Endothelial cell of umbilical vein (primary cell): Measurements from ENCODE around the gene ST6GALNAC3. TPM values are rescaled to one million over a fixed set of nuclear protein-coding genes. Genes with fewer than 3 reads are reported as not detected.
A peak's percentile ranks its signal among the peaks of the same experiment; 100 is the strongest.

ENCODE experiments used
- BruUV-seq: library from RNA; stranded (reverse); fragments of 400-500 nt; replicated peaks from 2 replicates; lab custom pipeline; 2021; lab: Mats Ljungman, UMichigan
- CTCF ChIA-PET: fragments of 300-600, 350-600 bp; sonication (Branson Sonifier 250); formaldehyde crosslinking; loops from one replicate; lab custom pipeline; 2021; ENCODE audit warnings: antibody characterized with exemption, inconsistent platforms; lab: Charles Lee
- POLR2A ChIA-PET: fragments of 300-600, 350-600 bp; sonication (Branson Sonifier 250); formaldehyde crosslinking; loops from one replicate; lab custom pipeline; 2021; ENCODE audit warnings: antibody characterized with exemption, inconsistent platforms; lab: Charles Lee
- DNase-seq: peaks from one replicate; pipeline ENCODE4 v3.0.0-alpha.2; 2011; ENCODE audit warnings: low read depth, low spot score
- FAIRE-seq: peaks from 2 replicates; lab custom pipeline; 2011; peaks lifted over from hg19 to GRCh38; lab: Jason Lieb, UNC
- H2AFZ ChIP-seq: 2 replicates; pipeline ENCODE4 v1.6.0; 2012; ENCODE audit warnings: low read depth, low read length, control low read depth, inconsistent platforms
- H3K27ac ChIP-seq: 2 replicates; pipeline ENCODE4 v1.5.1; 2011; ENCODE audit warnings: low read depth, mild to moderate bottlenecking, control low read depth, low read length, moderate library complexity; ENCODE audit not compliant: insufficient read depth
- H3K27me3 ChIP-seq, 2 experiments: 2 replicates each; pipeline versions ENCODE4 v1.6.0 to v1.6.1; 2011; ENCODE audit warnings: low read length in 2 of 2, mixed read lengths in 1 of 2; ENCODE audit not compliant: control insufficient read depth in 2 of 2, insufficient read depth in 2 of 2
- H3K36me3 ChIP-seq, 2 experiments: 2 replicates in 1 of 2; 3 replicates in 1 of 2; pipeline ENCODE4 v1.5.1; 2011; ENCODE audit warnings: low read length in 2 of 2, mild to moderate bottlenecking in 1 of 2, moderate library complexity in 1 of 2; ENCODE audit not compliant: control insufficient read depth in 2 of 2, insufficient read depth in 2 of 2; ENCODE audit errors: extremely low read depth in 1 of 2
- H3K4me1 ChIP-seq: 3 replicates; pipeline ENCODE4 v1.5.1; 2011; ENCODE audit warnings: mild to moderate bottlenecking, low read length; ENCODE audit not compliant: control insufficient read depth, insufficient read depth; ENCODE audit errors: extremely low read depth
- H3K4me2 ChIP-seq: 2 replicates; pipeline ENCODE4 v1.6.1; 2011; ENCODE audit warnings: low read length, control low read depth, mixed read lengths; ENCODE audit not compliant: insufficient read depth
- H3K4me3 ChIP-seq, 3 experiments: fragments of 200-600 bp in 1 of 3; sonication (generic), shearing (Covaris generic) in 1 of 3; replicated peaks in 1 of 3; 2 replicates each; pipeline ENCODE4 v1.5.1; 2011 to 2016; ENCODE audit warnings: control low read depth in 3 of 3, low read length in 3 of 3, mild to moderate bottlenecking in 2 of 3, inconsistent platforms in 1 of 3, low read depth in 1 of 3, moderate library complexity in 1 of 3; ENCODE audit not compliant: insufficient read depth in 1 of 3
- H3K79me2 ChIP-seq: 2 replicates; pipeline ENCODE4 v1.6.0; 2012; ENCODE audit warnings: low read length, inconsistent platforms; ENCODE audit not compliant: control insufficient read depth, insufficient read depth
- H3K9ac ChIP-seq: replicated peaks from 2 replicates; pipeline ENCODE3; 2011; ENCODE audit warnings: low read length, control low read depth; ENCODE audit not compliant: insufficient read depth; ENCODE audit errors: extremely low read depth
- H3K9me1 ChIP-seq: replicated peaks from 3 replicates; pipeline ENCODE4 v1.6.0; 2011; ENCODE audit warnings: mild to moderate bottlenecking, low read length; ENCODE audit not compliant: control insufficient read depth, insufficient read depth; ENCODE audit errors: extremely low read depth
- H3K9me3 ChIP-seq: replicated peaks from 2 replicates; pipeline ENCODE4 v1.5.1; 2012; ENCODE audit warnings: low read length, inconsistent platforms; ENCODE audit not compliant: control insufficient read depth, insufficient read depth
- H4K20me1 ChIP-seq: replicated peaks from 2 replicates; pipeline ENCODE3; 2011; ENCODE audit warnings: mild to moderate bottlenecking, low read length; ENCODE audit not compliant: control insufficient read depth, insufficient read depth; ENCODE audit errors: extremely low read depth
- CTCF ChIP-seq, 2 donors: IDR thresholded peaks; 1 replicate in 1 of 2; 2 replicates in 1 of 2; pipeline ENCODE4 v1.5.1; 2011; ENCODE audit warnings: low read length in 2 of 2, mild to moderate bottlenecking in 2 of 2, moderate library complexity in 2 of 2, control low read depth in 1 of 2, inconsistent platforms in 1 of 2, low read depth in 1 of 2; ENCODE audit not compliant: insufficient read depth in 1 of 2; ENCODE audit errors: extremely low read depth in 1 of 2
- EZH2 ChIP-seq: IDR thresholded peaks from 2 replicates; pipeline ENCODE4 v1.6.1; 2012; ENCODE audit warnings: borderline replicate concordance, low read depth, mild to moderate bottlenecking, moderate library complexity, low read length, inconsistent platforms; ENCODE audit not compliant: severe bottlenecking
- FOS ChIP-seq: IDR thresholded peaks from 2 replicates; pipeline ENCODE4 v1.6.1; 2011; ENCODE audit warnings: mild to moderate bottlenecking, low read length, moderate library complexity, borderline replicate concordance; ENCODE audit not compliant: insufficient read depth
- JUN ChIP-seq: IDR thresholded peaks from 2 replicates; pipeline ENCODE4 v1.6.1; 2011; ENCODE audit warnings: borderline replicate concordance, low read depth; ENCODE audit not compliant: insufficient read length, insufficient read depth
- MAX ChIP-seq: IDR thresholded peaks from 2 replicates; pipeline ENCODE4 v1.6.1; 2011; ENCODE audit not compliant: insufficient read depth, insufficient read length
- dilution Hi-C: fragments of 300-500 bp; cut with MboI; formaldehyde crosslinking; loops from one replicate; pipeline ENCODE4 v1.15.0; 2019; ENCODE audit warnings: low sequenced_read_pairs; ENCODE audit not compliant: extremely low pct_ligation_motif_present
- intact Hi-C: fragments of 100-400 bp; cut with micrococcal nuclease; formaldehyde crosslinking; loops from one replicate; pipeline ENCODE4 v1.10.0; 2022
- polyA plus RNA-seq, 4 experiments: library from polyadenylated mRNA; depleted of rRNA in 3 of 4; stranded (reverse) in 3 of 4; unstranded in 1 of 4; fragments of >200 nt; gene quantifications; 2 replicates each; pipeline versions ENCODE4 v1.2.1 to v1.2.3, GENCODE V29; 2011 to 2012; ENCODE audit warnings: missing spikeins in 1 of 4
- total RNA-seq: library from RNA; stranded (reverse); gene quantifications from 2 replicates; pipeline ENCODE4 v1.2.3, GENCODE V29; 2021

The ST6GALNAC3 gene
- total and polyA plus RNA-seq, 2 donors (not counting 3 experiments of a cell fraction or from before 2014, with no cell fraction given): 7.6 to 48.3 TPM

DNA sequence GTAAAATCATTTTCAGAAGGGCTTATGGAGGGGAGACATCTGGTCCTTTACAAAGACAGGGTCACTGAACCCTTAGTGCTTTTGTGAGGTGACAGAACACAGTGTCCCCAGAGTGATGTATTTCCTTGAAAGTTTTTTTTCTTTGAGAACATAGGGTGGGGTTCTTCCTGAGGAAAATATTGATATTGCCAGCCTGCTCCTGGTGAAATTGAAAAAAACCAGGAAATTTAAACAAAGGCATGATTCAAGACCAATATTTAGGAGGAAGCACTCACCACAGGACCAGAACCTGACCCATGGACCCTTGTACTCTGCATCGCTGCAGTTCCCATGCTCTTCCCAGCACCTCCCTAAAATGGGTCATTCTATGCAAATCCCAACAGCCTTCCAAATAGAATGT, 63.7 kb downstream of the ST6GALNAC3 start:
- intact Hi-C loops: no loop called here
- Histone ChIP-seq H3K27me3 (no peaks in the 10 kb centered on the region), H2AFZ (no peak overlapping the region), H3K9me1 (no peaks in the 10 kb centered on the region), H3K9me3 (no peaks in the 10 kb centered on the region), H3K4me1 (peaks cover 10% of the 10 kb centered on the region), H3K36me3 (no peaks in the 10 kb centered on the region), H4K20me1 (no peaks in the 10 kb centered on the region), H3K79me2 (no peaks in the 10 kb centered on the region), H3K27ac (no peak overlapping the region), H3K4me3 (no peak overlapping the region), H3K9ac (no peak overlapping the region), H3K4me2 (peak overlapping the region; percentile 56)
- ChIA-PET POLR2A (no interaction called here), CTCF (interaction anchor here (1.0 to 2.2 kb wide), 3 partner anchors 16 to 223 kb away, joined by 3 to 6 read pairs (median 6); no protein-coding TSS in a partner anchor)
- FAIRE-seq: peak; percentile 52
- dilution Hi-C loops: no loop called here
- no peak for TF ChIP-seq FOS
- no peak for TF ChIP-seq MAX
- TF ChIP-seq EZH2: no peak
- TF ChIP-seq JUN: no peak
- peak; percentile 52 for DNase-seq
- no TSS peak for BruUV-seq

GRCh38 chr1:76140227-76140626, 65.7 kb downstream of the ST6GALNAC3 start:
- no peaks in the 10 kb centered on the region for H3K9me1 ChIP-seq
- intact Hi-C loops: loop anchor here (2.0 kb wide), 1 partner anchor 149 kb away; no protein-coding TSS in a partner anchor
- no peak for FAIRE-seq

More at GRCh38 chr1:76140227-76140626, 65.7 kb downstream of the ST6GALNAC3 start:
- no peak overlapping the region for H3K4me3 ChIP-seq
- ChIA-PET CTCF (interaction anchor here (0.8 to 2.5 kb wide), 3 partner anchors 14 to 105 kb away, joined by 4 to 13 read pairs (median 6); no protein-coding TSS in a partner anchor), POLR2A (no interaction called here)
- peaks cover 10% of the 10 kb centered on the region for H3K4me1 ChIP-seq
- H3K79me2 ChIP-seq: no peaks in the 10 kb centered on the region
- H3K9me3 ChIP-seq: no peaks in the 10 kb centered on the region
- no peaks in the 10 kb centered on the region for H3K27me3 ChIP-seq
- H3K36me3 ChIP-seq: no peaks in the 10 kb centered on the region
- no peak overlapping the region for H2AFZ ChIP-seq
- no peak for DNase-seq
- dilution Hi-C loops: no loop called here
- no peak overlapping the region for H3K4me2 ChIP-seq
- TF ChIP-seq JUN (no peak), CTCF (IDR thresholded peaks at IDR 0.05; ENCODE audit: extremely low read depth in 1 of 2, insufficient read depth in 1 of 2, low read depth in 1 of 2, low read length in 2 of 2) (peak in 1 of 2 donors; percentile 21)
- BruUV-seq: no TSS peak
- H4K20me1 ChIP-seq: no peaks in the 10 kb centered on the region
- no peak overlapping the region for H3K27ac ChIP-seq
- H3K9ac ChIP-seq: no peak overlapping the region
